Activated CD4-positive, alpha-beta T cell treated with anti-CD3 and anti-CD28 coated beads, Interleukin-2, amount 10 ng/mL, durations not matched to agents 7 days and 5 days (primary cell): ENCODE data around the gene FAM107A. TPM values are rescaled to one million over a fixed set of nuclear protein-coding genes. Genes with fewer than 3 reads are reported as not detected.

Experiments
- CTCF ChIA-PET: fragments of 350-600 bp; sonication (Branson Sonifier 250); formaldehyde crosslinking; loops from one replicate; lab custom pipeline; 2021; ENCODE audit warnings: antibody characterized with exemption; lab: Charles Lee
- POLR2A ChIA-PET: fragments of 350-600 bp; sonication (Branson Sonifier 250); formaldehyde crosslinking; loops from one replicate; lab custom pipeline; 2021; ENCODE audit warnings: antibody characterized with exemption; lab: Charles Lee
- DNase-seq: peaks from one replicate; pipeline ENCODE4 v3.0.0-alpha.2; 2020
- H3K27ac Mint-ChIP-seq: one replicate; pipeline ENCODE4 v1.8.0; 2021; ENCODE audit warnings: mild to moderate bottlenecking, moderate library complexity, mixed read lengths
- H3K27me3 Mint-ChIP-seq: one replicate; pipeline ENCODE4 v1.8.0; 2021; ENCODE audit warnings: mixed read lengths
- H3K36me3 Mint-ChIP-seq: one replicate; pipeline ENCODE4 v1.8.0; 2021; ENCODE audit warnings: low read depth, mixed read lengths
- H3K4me1 Mint-ChIP-seq: one replicate; pipeline ENCODE4 v1.8.0; 2021; ENCODE audit warnings: mixed read lengths
- H3K4me3 Mint-ChIP-seq: one replicate; pipeline ENCODE4 v1.8.0; 2021; ENCODE audit warnings: mild to moderate bottlenecking, moderate library complexity, mixed read lengths
- H3K9me3 Mint-ChIP-seq: one replicate; pipeline ENCODE4 v1.8.0; 2021; ENCODE audit warnings: mixed read lengths
- total RNA-seq, 2 experiments: library from RNA; stranded (reverse); gene quantifications; one replicate each; pipeline ENCODE4 v1.2.3, GENCODE V29; 2021

The FAM107A gene, protein sequence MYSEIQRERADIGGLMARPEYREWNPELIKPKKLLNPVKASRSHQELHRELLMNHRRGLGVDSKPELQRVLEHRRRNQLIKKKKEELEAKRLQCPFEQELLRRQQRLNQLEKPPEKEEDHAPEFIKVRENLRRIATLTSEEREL
- total RNA-seq: not detected

DNA sequence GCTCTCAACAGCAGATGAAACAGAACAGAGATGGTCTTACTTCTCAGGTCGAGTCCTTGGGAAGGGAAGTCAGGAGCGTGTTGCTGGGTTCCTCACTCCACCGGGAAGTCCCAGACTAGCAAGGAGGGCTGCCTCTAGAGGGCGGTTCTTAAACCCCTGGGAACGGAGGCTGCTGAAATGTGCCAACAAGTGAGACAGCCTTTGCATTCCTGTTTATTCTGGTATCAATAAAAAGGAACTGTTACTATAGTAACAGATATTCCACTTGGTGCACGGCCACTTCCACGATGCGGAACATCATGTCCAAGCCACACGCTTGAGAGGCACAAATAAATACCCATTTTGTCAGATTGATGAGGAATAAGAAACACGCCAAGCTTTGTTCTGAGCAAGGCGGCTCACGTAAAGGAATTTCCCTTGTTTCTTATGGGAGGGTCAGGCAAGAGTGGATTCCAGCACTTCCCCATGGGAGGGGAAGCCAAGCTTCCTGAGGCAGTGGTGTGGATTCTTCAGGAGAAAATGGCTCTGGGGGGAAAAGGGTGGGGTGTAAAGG is at the start of gene FAM107A:
TSS of gene FAM107A (minus strand) at position 123 of the 553 bp plus-strand sequence. CDS start 7,531 bp downstream, outside the sequence.
- Mint-ChIP-seq H3K4me1 (no peaks in the 10 kb centered on the region), H3K27me3 (peaks cover 7% of the 10 kb centered on the region), H3K9me3 (no peaks in the 10 kb centered on the region), H3K27ac (no peak within 1 kb of the TSS), H3K36me3 (no peaks in the 10 kb centered on the region), H3K4me3 (no peak within 1 kb of the TSS)
- POLR2A ChIA-PET: no interaction called here
- no peak for DNase-seq
- CTCF ChIA-PET: no interaction called here

DNA sequence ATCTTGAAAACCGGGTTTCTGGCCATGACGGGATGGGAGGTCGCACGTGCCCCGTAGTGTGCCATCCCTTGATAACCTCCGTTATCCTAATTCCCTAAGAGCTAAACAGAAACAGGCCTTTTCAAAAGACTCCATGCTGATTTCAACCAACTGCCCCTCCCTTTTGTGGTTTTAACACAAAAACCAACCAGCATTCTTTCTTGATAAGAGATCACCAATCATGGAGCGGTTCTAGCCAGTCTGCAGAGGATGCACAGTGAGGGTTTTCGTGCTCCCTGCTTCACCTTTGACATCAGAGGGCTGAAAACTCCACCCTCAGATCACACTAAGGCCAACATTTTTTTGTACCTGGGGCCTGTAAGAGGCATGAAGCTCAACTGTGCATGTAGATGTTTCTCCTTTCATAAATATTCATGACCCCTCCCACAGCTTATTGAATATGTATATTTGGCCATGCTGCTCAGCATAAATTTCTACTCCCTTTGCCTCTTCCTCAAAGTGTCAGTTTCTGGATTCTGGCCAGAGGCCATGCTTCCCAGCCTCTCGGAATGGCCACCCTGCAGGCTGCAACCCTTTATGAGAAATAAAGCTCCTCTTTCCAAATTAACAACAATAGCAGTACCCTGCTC is 48.1 kb upstream of the FAM107A start:
- Mint-ChIP-seq H3K27me3 (no peaks in the 10 kb centered on the region), H3K27ac (no peak overlapping the region), H3K36me3 (no peaks in the 10 kb centered on the region), H3K4me1 (peaks cover 5% of the 10 kb centered on the region), H3K4me3 (no peak overlapping the region), H3K9me3 (no peaks in the 10 kb centered on the region)
- ChIA-PET POLR2A (interaction anchor here (0.7 kb wide), 1 partner anchor 11 kb away, joined by 3 read pairs; no protein-coding TSS in a partner anchor), CTCF (interaction anchor here (1.0 to 1.4 kb wide), 2 partner anchors 8 to 12 kb away, joined by 3 read pairs; no protein-coding TSS in a partner anchor)
- no peak for DNase-seq

DNA sequence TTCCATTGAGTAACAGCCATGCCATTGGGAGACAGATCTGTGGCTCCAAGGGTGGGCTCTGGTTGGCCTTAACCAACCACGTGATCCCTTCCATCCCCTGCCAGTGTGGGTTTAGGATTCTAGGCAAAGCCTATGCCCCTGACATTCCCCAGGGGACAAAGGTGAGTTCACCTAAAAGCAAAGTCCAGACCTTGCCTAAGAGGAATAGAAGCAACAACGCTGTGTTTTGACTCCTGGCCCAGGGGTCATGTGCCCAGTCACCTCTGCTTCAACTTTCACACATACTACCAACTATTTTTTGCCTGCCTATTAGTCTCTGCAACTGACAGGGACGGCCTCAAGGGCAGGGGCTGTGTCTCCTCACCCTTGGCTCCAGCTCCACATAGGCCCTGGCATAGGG is 47.4 kb upstream of the FAM107A start:
- no peak overlapping the region for H3K27ac Mint-ChIP-seq
- no peak overlapping the region for H3K4me3 Mint-ChIP-seq
- no peaks in the 10 kb centered on the region for H3K27me3 Mint-ChIP-seq
- CTCF ChIA-PET: no interaction called here
- no peaks in the 10 kb centered on the region for H3K9me3 Mint-ChIP-seq
- H3K36me3 Mint-ChIP-seq: no peaks in the 10 kb centered on the region
- peaks cover 5% of the 10 kb centered on the region for H3K4me1 Mint-ChIP-seq
- no peak for DNase-seq
- POLR2A ChIA-PET: no interaction called here

DNA sequence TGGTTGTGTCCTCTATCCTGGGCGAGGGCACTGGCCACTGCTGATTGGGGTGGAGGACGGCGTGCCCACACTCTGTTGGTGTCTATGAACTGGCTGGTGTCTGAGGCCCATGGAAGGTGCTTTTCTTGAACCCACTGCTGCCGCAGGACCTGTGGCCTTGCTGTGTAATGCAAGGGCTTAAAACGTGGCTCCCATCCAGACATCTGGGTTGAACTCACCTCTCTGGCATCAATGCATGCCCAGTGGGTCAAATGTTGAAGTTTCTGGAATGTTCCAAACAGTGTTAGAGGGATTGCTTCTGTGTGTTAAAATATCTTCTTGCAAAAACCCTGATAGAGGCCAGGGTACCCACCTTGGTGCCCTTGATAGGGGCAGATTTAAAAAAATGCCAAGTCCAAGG is 46.8 kb upstream of the FAM107A start:
- Mint-ChIP-seq H3K4me1 (peaks cover 5% of the 10 kb centered on the region), H3K36me3 (no peaks in the 10 kb centered on the region), H3K4me3 (no peak overlapping the region), H3K27me3 (no peaks in the 10 kb centered on the region), H3K27ac (no peak overlapping the region), H3K9me3 (no peaks in the 10 kb centered on the region)
- ChIA-PET CTCF (interaction anchor here (1.2 kb wide), 1 partner anchor 318 kb away, joined by 4 read pairs; the partner anchor contains the start of genes HTD2 and RPP14), POLR2A (no interaction called here)
- DNase-seq: no peak

DNA sequence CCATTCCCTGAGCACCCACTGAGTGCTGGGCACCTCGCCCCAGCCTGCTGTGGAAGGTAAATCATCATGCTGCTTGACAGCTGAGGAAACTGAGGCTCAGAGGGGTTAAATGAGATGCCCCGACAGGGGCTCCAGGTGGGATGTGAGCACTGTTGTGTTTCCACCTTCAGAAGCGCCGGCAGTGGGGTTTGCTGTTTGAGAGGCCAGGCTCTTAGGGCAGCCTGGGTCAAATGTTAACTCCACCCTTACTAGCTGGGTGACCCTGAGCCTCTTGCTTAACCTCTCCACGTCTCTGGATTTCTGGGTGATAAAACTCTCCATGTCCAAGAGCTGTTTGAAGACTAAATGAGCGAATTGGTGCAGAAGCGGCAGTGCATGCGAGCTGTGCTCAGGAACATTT is 46.3 kb upstream of the FAM107A start:
- POLR2A ChIA-PET: no interaction called here
- H3K9me3 Mint-ChIP-seq: no peaks in the 10 kb centered on the region
- H3K27me3 Mint-ChIP-seq: no peaks in the 10 kb centered on the region
- H3K4me1 Mint-ChIP-seq: peaks cover 5% of the 10 kb centered on the region
- no peak for DNase-seq
- no peak overlapping the region for H3K4me3 Mint-ChIP-seq
- no peaks in the 10 kb centered on the region for H3K36me3 Mint-ChIP-seq
- no peak overlapping the region for H3K27ac Mint-ChIP-seq
- CTCF ChIA-PET: interaction anchor here (1.2 kb wide), 1 partner anchor 318 kb away, joined by 4 read pairs; the partner anchor contains the start of genes HTD2 and RPP14

DNA sequence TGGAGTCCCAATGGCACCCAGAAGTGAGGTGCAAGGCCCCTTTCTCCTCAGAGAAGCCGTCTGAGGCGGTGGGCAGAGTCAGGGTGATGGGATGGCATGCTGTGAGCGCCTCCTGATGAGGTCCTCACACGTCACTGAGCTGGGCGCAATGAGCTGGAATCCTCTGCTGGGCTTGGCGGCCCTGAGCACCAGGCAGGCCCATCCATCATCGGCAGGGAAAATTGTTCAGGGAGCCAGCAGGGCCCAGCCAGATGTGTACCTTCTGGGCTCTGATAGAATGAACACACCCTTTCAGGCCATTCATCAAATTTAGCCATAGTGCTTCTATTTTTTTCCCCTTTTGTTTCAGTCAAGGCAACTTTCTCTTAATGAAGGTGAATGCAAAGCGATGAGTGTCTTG is 45.7 kb upstream of the FAM107A start:
- ChIA-PET CTCF (interaction anchor here (1.2 kb wide), 1 partner anchor 317 kb away, joined by 4 read pairs; the partner anchor contains the start of genes HTD2 and RPP14), POLR2A (no interaction called here)
- H3K27ac Mint-ChIP-seq: no peak overlapping the region
- H3K27me3 Mint-ChIP-seq: no peaks in the 10 kb centered on the region
- no peak overlapping the region for H3K4me3 Mint-ChIP-seq
- DNase-seq: no peak
- H3K36me3 Mint-ChIP-seq: no peaks in the 10 kb centered on the region
- H3K9me3 Mint-ChIP-seq: no peaks in the 10 kb centered on the region
- H3K4me1 Mint-ChIP-seq: peaks cover 5% of the 10 kb centered on the region

DNA sequence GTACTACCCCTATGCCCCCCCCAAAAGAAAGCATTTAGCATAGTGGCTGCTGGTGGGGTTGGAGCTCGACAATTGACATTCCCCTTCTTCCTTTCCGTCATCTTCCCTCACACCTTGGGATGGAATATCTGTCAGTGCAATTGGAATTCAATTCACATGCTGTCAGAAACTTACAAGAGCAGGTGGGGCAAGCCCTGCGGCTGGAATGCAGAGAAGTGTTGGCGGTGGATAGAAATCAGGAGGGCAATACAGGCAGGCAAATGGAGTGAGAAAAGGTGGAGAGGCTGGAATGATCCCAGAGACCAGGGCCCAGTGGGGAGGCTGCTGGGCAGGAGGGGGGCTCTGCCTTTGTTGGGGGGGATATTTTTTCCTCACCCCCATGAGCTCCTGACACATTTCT is 45.2 kb upstream of the FAM107A start:
- POLR2A ChIA-PET: no interaction called here

DNA sequence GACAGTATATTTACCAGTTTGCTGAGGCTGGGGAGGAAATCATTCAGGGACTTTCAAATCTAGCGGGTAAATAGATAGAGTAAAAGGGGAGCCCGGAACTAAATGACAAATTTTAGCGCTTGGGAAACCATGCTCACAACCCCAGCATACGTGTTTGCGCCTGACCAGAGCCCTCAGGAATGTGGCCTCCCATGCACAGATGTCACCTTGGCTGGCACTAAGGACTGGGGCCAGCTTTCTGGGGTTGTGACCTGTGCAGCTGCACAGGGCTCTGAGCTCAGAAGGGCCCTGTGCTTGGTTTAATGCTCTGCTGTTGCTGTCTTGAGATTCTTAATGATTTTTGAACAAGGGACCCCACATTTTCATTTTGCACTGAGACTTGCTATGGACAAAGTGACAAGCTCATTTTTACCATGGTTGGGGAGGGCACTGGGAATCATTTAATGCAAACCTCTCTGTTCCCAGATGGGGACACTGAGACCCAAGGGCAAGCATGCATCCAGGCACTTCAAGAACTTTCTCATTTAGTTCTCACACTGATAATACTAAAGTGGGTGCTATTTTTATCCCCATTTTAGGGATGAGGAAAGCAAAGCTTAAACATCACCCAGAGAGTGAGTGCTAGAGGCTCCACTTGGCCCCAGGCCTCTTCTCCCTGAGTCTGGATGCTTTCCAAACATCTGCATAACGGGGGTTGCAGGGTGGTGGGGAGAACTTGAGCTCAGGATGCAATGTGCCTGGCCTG is 44.1 kb upstream of the FAM107A start:
- Mint-ChIP-seq H3K4me3 (no peak overlapping the region), H3K27ac (no peak overlapping the region), H3K4me1 (peaks cover 5% of the 10 kb centered on the region), H3K27me3 (no peaks in the 10 kb centered on the region), H3K9me3 (no peaks in the 10 kb centered on the region), H3K36me3 (no peaks in the 10 kb centered on the region)
- POLR2A ChIA-PET: no interaction called here
- no peak for DNase-seq
- CTCF ChIA-PET: interaction anchor here (1.0 to 1.3 kb wide), 2 partner anchors 9 to 36 kb away, joined by 3 to 10 read pairs; no protein-coding TSS in a partner anchor

More for the DNA sequence above, 45.2 kb upstream of the FAM107A start:
- Mint-ChIP-seq H3K9me3 (no peaks in the 10 kb centered on the region), H3K36me3 (no peaks in the 10 kb centered on the region), H3K4me1 (peaks cover 5% of the 10 kb centered on the region), H3K27me3 (no peaks in the 10 kb centered on the region), H3K27ac (no peak overlapping the region), H3K4me3 (no peak overlapping the region)
- CTCF ChIA-PET: no interaction called here
- DNase-seq: no peak

DNA sequence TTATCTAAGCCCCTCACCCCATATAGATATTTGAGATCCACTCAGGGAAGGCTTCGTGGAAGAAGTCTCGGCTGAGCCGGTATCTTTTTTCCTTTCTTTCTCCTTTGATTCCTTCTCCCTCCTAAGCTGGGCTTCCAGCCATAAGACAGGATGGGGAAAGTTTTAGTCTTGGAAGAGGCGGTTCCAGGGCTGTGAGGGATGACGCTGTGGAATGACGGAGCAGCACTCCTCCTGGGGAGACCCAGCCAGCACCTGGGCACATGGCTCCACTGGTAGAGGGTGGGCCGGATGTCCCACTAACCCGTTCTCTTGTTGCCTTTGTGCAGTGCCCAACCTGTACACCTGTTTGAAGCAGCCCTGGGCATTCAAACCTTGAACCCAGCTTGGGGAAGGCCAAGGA is 43.2 kb upstream of the FAM107A start:
- no peaks in the 10 kb centered on the region for H3K27me3 Mint-ChIP-seq
- no peaks in the 10 kb centered on the region for H3K9me3 Mint-ChIP-seq
- no peak for DNase-seq
- POLR2A ChIA-PET: no interaction called here
- no peaks in the 10 kb centered on the region for H3K36me3 Mint-ChIP-seq
- H3K27ac Mint-ChIP-seq: no peak overlapping the region
- peaks cover 3% of the 10 kb centered on the region for H3K4me1 Mint-ChIP-seq
- CTCF ChIA-PET: interaction anchor here (0.6 kb wide), 1 partner anchor 86 kb away, joined by 3 read pairs; no protein-coding TSS in a partner anchor
- no peak overlapping the region for H3K4me3 Mint-ChIP-seq

DNA sequence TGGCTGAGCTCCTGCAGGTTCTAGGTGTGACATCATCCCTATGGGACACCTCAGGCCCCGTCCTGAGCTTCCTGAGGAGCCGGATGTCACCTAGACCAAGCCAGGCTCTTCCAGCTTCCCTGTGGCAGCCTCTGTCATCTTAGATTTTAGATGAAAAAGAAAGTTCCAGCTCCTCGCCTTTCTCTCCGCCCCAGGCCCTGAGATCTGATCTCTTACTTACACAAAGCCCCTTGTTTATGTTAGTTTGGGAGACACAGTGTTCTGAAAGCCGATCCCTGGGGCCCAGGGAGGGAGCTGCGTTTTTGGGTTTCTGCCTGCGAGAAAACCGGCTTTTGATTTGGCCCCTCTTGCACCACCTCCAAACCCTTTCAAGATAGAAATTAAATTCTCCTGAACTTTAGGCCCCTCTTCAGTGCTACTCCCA is 40.2 kb upstream of the FAM107A start:
- Mint-ChIP-seq H3K27ac (no peak overlapping the region), H3K4me3 (no peak overlapping the region), H3K27me3 (peaks cover 2% of the 10 kb centered on the region), H3K9me3 (no peaks in the 10 kb centered on the region), H3K36me3 (no peaks in the 10 kb centered on the region), H3K4me1 (no peaks in the 10 kb centered on the region)
- ChIA-PET CTCF (interaction anchor here (0.6 to 1.2 kb wide), 3 partner anchors 9 to 57 kb away, joined by 3 to 6 read pairs (median 3); no protein-coding TSS in a partner anchor), POLR2A (interaction anchor here (0.6 kb wide), 1 partner anchor 76 kb away, joined by 3 read pairs; no protein-coding TSS in a partner anchor)
- DNase-seq: no peak

DNA sequence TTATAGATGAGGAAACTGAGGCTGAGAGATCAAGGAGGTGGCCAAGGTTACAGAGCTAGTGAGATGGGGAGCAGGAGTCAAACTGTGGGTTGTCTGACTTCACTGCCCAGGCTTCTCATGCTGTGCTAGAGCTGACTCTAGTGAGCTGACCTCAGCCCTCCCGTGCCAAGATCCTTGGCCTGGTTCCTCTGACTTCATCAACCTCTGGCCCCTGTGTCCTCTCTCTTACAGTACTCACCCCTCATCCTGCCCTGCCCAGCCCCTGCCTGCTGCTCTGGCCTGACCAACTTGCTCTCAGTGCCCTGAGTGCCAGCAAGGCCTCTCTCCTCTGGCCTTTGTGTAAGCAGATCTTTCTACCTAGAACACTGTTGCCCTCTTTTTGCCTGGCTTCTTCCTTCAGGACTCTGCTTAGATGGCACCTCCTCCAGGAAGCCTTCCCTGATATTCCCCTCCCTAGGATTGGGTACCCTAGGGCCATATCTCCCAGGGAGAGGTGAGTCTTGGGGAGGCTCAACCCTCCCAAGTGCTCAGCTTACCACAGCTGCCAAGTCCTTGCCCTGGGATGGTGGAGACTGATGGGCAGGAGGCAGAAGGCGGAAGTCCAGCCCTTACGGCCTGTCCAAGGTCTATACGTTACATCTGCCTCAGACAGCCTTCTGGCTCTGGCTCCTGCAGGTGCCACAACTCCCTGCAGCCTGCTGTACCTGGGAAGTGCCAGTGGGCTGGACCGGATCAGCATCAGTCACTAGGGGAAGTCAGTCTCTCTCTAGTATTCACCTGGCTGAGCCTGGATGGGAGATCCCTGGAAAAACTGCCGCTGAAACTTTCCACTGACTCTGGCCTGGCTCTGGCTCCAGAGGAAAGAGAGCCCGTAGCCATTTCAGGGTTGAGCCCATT is 36.3 kb upstream of the FAM107A start:
- CTCF ChIA-PET: interaction anchor here (1.1 kb wide), 1 partner anchor 13 kb away, joined by 3 read pairs; no protein-coding TSS in a partner anchor
- Mint-ChIP-seq H3K4me3 (no peak overlapping the region), H3K4me1 (peaks cover 12% of the 10 kb centered on the region), H3K36me3 (no peaks in the 10 kb centered on the region), H3K9me3 (no peaks in the 10 kb centered on the region), H3K27ac (no peak overlapping the region), H3K27me3 (peaks cover 6% of the 10 kb centered on the region)
- POLR2A ChIA-PET: no interaction called here
- no peak for DNase-seq

DNA sequence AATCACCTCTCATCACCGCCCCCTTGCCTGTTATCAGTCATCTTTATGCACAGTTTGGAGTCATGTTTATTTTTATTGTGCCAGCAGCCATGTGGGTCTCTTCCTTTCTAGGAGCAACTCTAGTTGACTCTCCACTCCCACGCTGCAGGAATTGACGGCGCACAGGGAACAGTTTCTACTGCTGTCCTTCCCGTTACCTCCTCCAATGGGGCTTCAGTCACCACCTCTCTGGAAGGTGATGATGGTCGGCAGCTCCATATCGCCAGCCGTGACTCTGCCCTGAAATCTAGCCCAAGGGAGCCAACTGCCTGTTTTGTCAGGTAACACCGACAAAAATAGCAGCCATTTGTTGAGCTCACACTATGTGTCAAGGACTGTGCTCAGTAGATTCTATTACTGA is 35.6 kb upstream of the FAM107A start:
- ChIA-PET POLR2A (no interaction called here), CTCF (interaction anchor here (0.6 to 1.1 kb wide), 2 partner anchors 13 to 18 kb away, joined by 3 to 5 read pairs; no protein-coding TSS in a partner anchor)
- no peak overlapping the region for H3K4me3 Mint-ChIP-seq
- no peaks in the 10 kb centered on the region for H3K36me3 Mint-ChIP-seq
- no peak for DNase-seq
- H3K9me3 Mint-ChIP-seq: no peaks in the 10 kb centered on the region
- H3K4me1 Mint-ChIP-seq: peaks cover 17% of the 10 kb centered on the region
- no peak overlapping the region for H3K27ac Mint-ChIP-seq
- peaks cover 6% of the 10 kb centered on the region for H3K27me3 Mint-ChIP-seq
